Activated CD4-positive, alpha-beta T cell treated with anti-CD3 and anti-CD28 coated beads, Interleukin-10, Interleukin-2, amounts not matched to agents 100 ng/mL and 50 ng/mL, durations not matched to agents 16 hours and 8 hours (primary cell): ENCODE measurements around the gene PPP2R2C.

Source experiments
- DNase-seq: peaks from one replicate; pipeline ENCODE4 v3.0.0-alpha.2; 2020

PPP2R2C gene

DNA sequence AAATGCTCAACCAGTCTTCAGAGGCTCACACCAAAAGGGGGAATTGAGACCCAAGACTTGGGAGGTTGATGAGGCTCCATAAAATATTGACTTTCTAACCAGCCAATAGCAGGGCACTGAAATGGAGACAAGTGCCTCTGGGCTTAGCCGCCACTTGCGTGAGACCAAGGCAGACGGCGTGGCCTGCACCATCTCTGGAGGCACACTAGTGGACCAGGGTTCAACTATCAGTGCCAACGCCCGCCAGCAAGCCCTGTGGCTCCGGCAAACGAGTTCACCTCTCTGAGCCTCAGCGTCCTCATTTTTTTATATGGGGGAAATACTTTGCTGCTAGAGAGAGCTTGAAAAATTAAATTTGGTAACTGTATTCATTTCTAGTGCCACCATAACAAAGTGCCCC, 50.3 kb downstream of the PPP2R2C start:
- DNase-seq: no peak

DNA sequence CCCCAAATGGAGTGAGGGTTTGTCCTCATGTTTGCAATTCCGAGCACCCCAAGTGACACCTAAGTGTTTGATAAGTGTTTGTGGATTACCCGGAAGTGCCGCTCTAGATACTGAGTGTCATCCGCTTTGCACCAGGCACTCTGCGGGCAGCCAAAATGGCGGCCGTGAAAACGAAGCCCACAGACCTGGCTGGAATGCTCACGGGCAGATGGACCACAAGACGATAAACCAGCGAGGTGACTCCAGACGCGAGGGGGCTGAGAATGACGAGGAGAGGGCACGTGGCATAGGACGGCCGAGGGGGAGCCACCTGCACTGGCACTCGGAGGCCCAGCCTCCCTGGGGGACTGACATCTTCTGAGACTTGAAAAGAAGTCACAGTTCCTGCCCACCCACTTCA, 51.0 kb downstream of the PPP2R2C start:
- no peak for DNase-seq

DNA sequence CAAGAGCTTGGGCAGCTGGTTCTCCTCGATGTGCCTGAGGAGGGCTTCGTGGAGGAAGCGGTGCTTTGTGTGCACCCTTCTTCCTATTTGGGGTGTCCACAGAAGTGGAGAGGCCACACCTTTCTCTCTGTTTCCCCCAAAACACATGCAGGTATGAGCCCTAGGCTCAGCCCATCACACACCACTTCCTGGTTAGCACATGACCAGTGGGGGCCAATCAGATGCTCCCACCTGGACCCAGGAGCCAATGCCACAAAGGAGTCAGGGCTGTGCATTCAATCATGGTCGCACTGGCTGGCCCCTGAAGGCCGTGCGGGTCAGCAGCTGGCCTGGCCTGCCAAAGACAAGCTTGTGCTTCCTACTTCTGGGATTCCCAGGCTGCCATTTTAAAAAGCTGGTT, 51.4 kb downstream of the PPP2R2C start:
- DNase-seq: no peak

DNA sequence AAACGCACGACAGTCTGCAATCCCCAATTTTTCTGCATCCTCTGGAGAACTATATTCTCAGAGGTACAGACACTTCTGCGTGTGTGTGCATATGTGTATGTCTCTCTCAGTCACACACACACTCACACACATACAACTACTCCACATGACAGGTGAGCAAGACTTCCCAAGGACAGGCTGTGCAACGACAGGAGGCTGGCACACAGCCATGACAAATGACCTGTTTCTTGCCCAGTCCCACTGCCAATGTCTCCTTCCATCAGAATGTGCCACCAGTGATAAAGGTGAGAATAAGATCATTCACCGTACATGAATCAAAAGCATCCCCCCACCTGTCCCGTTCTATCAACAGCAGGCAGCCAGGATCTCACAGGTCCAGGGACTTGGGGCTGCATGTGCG, 52.4 kb downstream of the PPP2R2C start:
- DNase-seq: no peak

DNA sequence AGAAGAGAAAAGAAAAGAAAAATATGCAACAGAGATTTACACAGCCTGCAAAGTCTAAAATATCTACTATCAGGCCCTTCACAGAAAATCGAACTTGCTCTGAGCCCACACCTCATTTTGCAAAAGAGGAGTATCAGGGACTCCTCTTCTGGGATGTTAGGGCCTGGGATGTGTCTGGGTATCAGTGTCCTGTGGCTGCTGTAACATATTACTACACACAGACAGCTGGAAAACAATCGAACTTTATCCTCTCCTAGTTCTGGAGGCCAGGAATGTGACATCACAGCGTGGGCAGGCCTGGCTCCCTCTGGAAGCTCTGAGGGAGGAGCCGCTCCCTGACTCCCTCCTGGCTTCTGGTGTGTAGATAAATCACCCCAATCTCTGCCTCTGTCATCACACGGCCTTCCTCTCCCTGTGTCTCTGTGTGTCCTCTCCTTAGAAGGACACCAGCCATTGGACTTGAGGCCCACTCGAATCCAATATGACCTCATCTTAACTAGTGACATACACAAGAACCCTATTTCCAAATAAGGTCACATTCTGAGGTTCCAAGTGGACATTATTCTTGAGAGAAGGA, 52.9 kb downstream of the PPP2R2C start:
- no peak for DNase-seq

DNA sequence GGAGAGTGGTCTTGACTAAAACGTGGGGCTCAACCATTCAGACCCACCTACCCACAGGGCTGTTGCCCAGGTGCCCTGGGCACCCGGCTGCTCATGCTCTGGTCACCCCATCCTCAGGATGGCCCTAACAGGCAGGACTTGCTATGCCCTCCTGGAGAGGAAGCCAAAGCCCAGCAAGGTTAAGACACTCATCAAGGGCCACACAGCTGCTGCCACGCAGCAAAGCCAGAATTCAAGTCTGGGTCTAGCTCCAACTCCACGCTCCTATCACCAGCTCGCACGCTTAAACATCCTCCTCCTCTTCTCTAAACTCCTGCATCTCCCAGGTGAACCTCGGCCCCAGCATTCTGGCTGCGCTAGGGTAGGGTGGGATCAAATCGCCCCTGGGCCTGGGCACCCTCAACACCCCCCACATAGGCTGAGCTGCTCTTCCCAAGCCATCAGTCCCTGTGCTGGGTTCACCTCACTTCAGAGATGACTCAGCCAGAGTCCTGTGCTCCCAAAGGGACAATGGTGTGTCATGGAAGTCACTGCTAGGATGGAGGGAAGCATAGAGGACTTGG, 54.1 kb downstream of the PPP2R2C start:
- no peak for DNase-seq

DNA sequence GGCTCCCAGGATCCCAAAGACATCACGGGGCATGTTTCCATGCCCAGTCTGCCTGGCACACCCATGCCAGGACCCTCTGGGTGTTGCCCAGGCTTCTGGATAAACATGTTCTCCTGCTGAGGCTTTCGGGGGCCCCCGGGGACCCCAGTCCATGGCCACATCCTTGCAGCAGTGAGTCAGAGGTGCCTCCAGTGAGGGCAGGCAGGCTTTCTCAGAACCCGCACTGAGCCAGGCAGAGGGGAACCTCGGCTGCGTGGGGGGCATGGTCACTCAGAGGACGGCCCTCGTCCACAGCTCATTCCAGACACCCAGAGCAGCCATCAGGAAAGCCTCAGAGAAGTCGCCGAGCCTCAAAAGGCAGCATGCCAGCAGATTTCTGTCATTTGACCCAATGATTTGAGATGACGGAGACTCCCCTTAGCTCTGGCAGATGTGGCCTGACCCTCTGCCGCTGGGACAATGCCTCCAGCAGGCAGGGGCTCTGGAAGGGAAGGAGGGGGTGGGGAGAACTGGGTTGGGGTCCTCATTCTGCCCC, 54.8 kb downstream of the PPP2R2C start:
- DNase-seq: no peak

DNA sequence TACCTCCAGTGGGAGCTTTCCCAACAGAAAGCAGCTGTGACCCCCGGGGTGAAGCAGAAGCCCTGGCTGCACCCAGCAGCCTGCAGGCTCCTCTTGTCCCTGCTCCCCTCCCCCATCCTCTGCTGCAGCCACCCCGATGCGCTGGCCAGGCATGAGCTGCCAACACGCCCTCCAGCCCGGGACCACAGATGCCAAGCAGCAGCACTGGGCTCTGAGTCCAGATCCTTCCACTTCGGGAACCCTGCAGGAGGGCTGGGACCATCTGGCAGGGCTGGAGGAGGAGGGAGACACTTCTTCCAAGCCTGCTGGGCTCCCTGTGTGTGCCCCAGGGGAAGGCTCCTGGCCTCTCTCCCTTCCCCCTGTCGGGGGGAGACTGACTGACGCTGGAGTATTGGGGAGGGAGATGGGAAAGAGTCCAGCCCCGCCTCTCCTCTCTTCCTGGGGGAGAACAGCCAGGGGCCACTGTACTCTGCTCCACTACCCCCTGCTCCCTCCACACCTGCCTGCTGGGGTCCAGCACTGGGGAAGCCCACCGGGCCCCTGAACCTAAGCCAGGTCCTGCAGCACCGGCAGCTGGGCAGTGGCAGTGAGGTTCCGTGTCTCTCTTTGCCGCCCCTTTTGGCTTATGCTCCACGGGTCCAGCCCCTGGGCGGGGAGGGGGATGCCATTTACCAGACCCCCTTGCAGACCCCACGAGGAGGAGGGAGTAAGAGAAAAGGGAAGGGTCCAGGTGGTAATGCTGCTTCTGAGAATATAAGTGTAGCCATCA, 55.7 kb downstream of the PPP2R2C start:
- no peak for DNase-seq

DNA sequence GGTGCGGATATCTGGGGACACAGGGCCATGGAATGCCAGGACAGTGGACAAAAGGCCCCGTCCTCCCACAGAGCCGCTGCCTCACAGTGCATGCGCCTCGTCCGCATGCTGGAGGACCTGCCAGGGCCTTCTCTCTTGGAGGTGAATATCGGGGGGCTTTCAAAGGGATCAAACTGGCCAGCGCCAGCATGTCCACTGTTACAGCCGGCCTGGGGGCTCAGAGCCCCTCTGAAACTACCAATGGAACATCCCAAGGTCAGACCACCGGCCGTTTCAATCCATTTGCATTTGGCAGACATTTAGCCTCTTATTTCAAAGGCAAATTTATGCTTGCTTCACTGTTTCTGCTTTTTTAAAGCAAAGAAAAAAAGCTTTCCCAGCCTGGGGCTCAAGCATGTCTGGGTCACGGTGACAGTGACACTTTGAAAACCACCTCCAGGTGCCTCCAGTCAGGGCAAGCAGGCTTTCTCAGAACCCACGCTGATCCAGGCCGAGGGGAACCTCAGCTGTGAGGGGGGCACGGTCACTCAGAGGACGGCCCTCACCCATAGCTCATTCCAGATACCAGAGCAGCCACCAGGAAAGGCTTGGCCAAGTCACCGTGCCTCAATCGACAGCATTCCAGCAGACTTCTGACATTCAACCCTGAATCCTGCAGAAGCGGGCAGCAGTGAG, 57.2 kb downstream of the PPP2R2C start:
- no peak for DNase-seq

DNA sequence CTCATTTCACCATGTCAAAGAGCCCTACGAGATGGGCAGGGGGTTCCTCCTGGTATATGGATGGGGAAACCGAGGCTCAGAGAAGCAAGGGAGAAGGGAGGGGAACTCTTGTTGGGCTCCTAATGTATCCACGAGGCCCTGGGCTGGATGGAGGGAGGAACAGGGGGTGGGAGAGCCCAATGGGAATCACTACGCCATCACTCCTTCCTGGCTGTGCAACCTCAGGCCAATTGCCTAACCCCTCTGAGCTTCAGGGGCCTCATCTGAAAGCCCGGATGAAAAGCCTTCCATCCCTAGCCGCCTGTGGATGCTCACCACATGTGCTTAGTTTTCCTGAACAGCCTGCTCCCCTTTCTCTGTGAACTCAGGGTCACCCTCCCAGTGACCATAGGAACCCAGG, 57.8 kb downstream of the PPP2R2C start:
- no peak for DNase-seq

DNA sequence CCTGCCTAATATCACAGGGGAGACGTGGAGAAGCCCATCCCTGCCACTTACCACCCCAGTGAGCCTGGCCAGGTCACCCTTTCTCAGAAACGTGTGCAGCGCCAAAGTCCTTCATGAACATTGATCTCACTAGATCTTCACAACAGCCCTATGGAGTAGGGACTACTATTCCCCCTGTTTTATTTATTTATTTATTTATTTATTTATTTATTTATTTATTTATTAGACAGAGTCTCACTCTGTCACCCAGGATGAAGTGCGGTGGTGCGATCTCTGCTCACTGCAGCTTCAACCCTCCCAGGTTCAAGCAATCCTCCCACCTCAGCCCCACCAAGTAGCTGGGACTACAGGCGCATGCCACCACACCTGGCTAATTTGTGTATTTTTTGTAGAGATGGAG, 61.8 kb downstream of the PPP2R2C start:
- DNase-seq: no peak

DNA sequence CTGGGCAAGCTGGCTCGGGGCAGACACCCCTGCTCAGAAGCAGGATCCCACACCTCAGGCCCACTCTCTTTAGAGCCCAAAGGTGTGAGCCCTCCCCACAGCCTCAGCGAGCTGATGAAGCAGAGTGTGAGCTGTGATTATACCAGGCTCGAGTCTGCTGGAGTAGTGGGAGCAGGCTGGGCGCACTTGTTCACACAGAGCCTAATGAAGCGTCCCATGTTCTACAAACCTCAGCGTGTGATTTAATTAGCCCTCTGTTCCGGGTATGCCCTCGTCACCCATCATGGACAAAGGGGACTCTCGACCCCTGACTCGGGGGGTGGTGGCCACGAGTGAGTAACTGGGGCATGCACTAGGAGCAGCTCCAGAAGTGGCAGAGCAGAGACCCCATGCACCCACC, 62.3 kb downstream of the PPP2R2C start:
- no peak for DNase-seq

DNA sequence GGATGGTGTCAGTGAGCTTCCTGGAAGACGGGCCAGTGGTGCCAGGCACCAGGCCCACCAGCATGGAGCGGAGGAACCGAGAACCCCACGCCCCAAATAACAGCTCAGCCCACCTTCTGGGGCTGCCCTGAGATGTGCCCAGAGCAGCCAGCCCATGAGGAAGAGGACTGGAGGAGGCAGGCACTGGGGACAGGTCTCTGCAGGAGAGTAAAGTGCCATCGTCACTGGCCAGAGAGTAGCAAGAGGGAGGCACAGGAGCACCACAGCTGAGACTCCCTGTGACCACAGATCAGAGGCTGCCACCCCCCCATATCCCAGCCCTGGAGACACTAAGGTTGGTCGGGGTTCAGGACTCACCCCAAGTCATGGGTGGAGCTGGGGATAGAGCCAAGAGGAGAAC, 63.0 kb downstream of the PPP2R2C start:
- no peak for DNase-seq

DNA sequence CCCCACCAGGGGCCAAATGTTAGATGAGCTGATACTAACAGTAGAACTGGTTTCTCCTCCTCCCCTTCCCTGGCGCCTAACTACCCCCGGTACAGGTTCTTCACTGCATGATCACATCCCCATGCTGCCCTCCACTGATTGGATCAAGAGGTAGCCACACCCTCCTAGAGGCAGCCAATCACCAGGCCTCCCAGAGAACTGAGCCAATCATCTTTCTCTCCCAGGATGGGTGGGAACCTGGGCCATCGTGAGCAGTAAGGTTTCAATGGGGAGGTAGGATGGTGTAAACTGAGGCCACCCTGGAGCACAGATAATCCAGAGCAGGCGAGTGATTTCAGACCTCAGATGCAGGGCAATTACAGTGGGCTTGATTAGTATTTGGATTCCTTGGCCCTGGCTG, 64.2 kb downstream of the PPP2R2C start:
- DNase-seq: no peak

DNA sequence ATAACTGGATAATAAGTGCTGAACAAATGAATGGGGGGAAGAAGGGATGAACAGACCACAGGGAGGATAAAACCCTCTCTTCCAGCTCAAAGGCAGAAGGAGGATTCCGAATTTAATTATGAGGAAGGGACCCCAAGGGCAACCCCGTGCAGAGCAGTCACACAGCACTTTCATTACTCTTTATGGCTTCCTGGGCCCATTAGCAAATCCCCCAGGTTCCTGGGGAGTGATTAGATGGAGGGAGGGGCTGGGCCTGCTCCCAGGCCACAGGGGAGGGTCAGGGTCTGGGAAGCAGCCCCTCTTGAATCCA, 67.1 kb downstream of the PPP2R2C start:
- DNase-seq: no peak

DNA sequence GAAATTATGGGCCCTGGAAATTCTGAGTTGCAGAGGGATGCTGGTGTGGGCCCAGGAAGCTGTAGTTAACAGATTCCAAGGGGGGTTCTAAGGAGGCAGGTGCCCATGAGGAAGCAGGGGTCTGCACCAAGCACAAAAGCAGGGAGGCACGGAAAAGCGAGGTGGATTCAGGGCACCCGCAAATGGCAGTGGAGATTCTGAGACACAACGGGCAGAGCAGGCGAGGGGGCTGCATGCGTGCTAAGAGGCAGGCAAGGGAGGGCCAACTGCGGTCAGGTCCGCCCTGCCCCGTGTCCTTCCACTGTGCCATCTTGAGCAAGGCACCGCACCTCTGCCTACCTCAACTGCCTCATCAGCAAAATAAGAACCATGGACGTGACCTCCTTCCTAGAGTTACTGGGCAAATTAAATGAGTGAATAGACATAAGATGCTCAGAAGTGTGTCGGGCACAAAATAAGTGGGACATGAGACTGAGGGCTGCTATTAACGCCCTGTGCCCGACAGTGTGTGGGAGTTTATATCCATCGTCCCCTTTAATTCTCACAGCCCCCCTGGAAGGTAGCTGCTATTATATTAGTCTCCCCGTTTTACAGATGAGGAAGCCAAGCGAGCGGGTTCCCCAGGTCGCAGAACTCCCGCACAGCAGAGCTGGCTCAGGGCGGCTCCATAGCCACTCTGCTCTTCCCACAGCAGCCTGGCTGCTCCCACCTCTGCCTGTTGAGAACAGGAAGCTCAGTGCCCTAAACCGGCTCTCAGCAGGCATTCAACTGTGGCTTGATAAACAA, 67.6 kb downstream of the PPP2R2C start:
- DNase-seq: no peak

DNA sequence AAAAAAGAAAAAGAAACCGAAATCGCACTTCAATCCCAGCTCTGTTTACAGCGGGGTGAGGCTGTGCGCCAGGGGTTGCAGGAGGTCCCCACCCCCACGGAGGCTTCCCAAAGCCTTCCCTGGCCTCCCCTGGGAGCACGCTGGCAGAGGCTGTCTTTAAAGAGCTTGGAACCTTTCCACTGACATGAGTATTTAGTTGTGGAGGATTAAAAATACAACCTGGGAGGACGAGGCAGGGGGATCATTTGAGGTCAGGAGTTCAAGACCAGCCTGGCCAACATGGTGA, 69.1 kb downstream of the PPP2R2C start:
- no peak for DNase-seq

DNA sequence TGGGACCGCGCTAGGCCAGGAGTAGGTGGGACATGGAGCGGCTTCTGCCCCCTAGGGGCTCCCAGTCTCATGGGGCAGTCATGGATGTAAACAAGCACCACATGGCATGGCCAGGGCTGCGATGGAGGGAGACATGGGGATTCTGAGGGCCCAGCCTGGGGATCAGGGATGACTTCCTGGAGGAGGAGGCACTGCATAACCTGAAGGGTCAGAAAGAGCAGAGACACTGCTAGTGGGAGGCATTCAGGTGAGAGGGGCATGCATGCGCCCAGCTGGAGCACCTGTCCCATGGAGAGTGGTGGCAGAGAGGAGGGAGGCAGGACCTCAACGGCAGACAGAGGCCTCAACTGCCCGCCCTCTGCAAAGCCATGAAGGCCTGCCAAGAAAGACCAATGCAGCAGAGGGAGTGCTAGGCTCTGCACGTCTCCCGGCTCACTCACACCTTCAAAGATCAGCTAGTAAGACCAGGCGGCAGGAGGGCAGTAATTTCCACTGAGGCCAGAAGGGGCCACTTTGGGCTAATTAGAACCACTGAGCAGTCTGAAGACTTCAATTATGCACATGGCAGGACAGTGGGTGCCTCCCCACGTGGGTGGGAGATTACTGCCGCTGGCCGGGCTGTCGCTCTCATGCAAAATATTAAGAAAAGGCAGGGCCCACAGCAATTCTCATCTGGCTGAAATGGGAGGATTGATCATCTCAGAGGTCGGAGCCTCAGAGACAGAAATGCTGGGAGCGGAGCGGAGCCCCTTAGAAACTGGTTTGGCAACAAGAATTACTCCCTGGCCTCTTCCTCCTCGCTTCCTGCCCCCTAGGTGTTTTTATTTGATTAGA, 69.6 kb downstream of the PPP2R2C start:
- no peak for DNase-seq

DNA sequence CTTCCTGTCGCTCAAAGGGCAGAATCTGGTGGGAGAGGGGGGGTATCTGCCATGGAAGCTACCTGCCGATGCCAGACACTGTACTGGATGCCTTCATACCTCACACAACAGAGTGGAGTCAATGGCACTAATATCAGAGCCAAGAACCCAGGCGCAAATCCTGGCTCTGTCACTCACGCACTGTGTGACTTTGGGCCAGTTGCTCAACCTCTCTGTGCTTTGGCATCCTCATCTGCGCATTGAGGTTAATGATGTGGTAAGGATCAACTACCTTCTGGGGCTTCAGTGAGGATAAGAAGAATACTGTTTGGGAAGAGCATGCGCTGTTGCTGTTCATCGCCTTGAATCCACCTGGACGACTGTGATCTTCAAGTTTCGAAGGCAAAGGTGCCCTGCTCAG, 70.6 kb downstream of the PPP2R2C start:
- no peak for DNase-seq

DNA sequence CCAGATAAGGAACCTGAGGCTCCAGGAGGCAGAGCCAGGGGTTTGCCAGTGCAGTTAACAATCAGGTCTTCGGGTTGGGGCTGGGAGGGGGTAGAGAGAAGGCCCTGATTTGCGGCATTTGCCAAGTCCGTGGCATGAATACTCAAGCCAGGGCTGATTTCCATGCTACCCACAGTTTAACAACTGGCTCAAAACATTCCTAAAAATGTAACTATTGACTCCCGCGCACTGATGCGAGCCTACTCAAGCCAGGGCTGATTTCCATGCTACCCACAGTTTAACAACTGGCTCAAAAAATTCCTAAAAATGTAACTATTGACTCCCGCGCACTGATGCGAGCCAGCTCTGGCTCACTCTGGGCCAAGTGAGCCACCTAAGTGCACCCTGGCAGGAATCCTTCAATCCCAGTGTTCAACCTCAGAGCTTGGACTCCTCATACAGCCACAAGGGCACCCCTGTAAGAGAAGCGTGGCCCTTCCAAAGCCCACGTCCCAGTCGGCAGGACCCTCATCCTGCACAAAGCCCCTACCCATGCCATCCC, 75.6 kb downstream of the PPP2R2C start:
- no peak for DNase-seq

DNA sequence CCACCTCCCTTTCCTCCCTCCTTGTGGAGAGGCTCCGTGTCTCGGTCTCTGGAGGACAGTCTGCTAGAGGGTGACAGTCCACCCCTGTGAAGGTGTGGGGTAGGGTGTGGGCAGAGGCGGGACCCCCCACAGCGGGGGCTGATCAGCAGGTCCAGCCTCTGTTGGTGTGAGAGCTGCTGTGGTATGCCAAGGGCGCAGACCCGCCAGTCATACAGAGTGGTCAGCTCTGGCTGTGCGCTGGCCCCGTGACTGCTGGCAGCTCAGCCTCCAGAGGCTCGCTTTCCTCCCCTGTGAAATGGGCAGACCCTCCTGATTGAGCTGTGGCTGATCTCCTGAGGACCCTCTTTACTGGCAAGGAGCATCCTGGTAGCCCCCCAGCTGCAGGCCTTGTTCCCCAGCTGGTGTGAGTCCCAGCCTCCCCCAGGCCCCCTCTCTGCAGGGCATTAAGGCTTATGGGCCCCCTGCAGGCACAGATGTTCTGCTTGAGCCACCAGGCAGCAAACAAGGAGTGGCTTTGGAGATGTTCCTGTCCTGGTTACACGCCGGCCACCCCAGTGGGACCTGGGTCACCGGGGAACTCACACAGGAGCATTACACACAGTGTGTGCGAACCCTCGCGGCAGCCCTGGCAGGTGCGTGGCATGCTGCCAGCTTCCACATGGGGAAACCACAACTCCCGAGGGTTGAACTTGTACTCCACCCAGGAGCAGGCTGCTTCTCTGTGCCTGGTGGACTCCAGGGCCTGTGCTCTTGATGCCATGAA, 76.8 kb downstream of the PPP2R2C start:
- DNase-seq: no peak
